Measurements from ENCODE around the gene OR2F2.

DNA sequence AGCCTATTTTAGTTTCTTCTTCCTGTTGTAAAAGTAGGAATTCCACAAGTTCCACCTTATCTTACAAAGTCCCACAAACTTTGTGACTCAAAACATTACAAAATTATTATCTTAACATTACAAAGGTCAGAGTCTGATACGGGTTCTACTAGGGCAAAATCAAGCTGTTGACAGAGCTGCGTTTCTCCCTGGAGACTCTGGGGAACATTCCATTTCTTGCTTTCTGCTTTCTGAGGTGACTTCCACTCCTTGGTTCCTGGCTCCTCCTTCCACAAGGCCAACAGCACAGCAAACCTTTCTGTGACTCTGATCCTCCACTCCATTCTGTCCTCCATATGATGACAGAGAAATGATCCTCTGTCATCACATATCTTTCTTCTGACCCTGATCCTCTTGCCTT lies 30.2 kb downstream of the OR2F2 start:
- TF ChIP-seq, protein P1, sequence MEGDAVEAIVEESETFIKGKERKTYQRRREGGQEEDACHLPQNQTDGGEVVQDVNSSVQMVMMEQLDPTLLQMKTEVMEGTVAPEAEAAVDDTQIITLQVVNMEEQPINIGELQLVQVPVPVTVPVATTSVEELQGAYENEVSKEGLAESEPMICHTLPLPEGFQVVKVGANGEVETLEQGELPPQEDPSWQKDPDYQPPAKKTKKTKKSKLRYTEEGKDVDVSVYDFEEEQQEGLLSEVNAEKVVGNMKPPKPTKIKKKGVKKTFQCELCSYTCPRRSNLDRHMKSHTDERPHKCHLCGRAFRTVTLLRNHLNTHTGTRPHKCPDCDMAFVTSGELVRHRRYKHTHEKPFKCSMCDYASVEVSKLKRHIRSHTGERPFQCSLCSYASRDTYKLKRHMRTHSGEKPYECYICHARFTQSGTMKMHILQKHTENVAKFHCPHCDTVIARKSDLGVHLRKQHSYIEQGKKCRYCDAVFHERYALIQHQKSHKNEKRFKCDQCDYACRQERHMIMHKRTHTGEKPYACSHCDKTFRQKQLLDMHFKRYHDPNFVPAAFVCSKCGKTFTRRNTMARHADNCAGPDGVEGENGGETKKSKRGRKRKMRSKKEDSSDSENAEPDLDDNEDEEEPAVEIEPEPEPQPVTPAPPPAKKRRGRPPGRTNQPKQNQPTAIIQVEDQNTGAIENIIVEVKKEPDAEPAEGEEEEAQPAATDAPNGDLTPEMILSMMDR (IDR thresholded peaks at IDR 0.05), result no peak
- TF ChIP-seq POLR2A (IDR thresholded peaks at IDR 0.05), result no peak

All from tibial nerve (tissue), 3 donors.